HepG2 (cell line): ENCODE data around the gene CEP131. TPM values are rescaled to one million over a fixed set of nuclear protein-coding genes. Genes with fewer than 3 reads are reported as not detected.

ENCODE experiments used
- ADNP ChIP-seq: sonication (generic); formaldehyde crosslinking; IDR thresholded peaks from 2 replicates; pipeline ENCODE4 v1.4.0; 2020; ENCODE audit warnings: missing genetic modification reagents
- ATF7-NPFF ChIP-seq: sonication (generic); formaldehyde crosslinking; IDR thresholded peaks from 2 replicates; pipeline ENCODE4 v1.8.1; 2023; ENCODE audit warnings: mild to moderate bottlenecking, low read depth, missing genetic modification reagents, moderate library complexity
- EED ChIP-seq: sonication (generic); formaldehyde crosslinking; IDR thresholded peaks from 2 replicates; pipeline ENCODE4 v1.5.0; 2020; ENCODE audit warnings: mild to moderate bottlenecking, missing genetic modification reagents
- ETV5 ChIP-seq: IDR thresholded peaks from 2 replicates; pipeline ENCODE4 v1.6.1; 2018; ENCODE audit warnings: missing biosample characterization, missing genetic modification reagents, inconsistent platforms, borderline replicate concordance
- HMG20A ChIP-seq: IDR thresholded peaks from 2 replicates; pipeline ENCODE4 v1.6.1; 2016; ENCODE audit warnings: borderline replicate concordance
- KAT8 ChIP-seq: IDR thresholded peaks from 2 replicates; pipeline ENCODE4 v1.6.1; 2016; ENCODE audit warnings: missing genetic modification reagents, missing compliant biosample characterization
- KLF15 ChIP-seq: sonication (generic); formaldehyde crosslinking; IDR thresholded peaks from 2 replicates; pipeline ENCODE4 v1.8.1; 2023; ENCODE audit warnings: borderline replicate concordance, mild to moderate bottlenecking, inconsistent platforms, missing genetic modification reagents, mixed read lengths
- MIER3 ChIP-seq: IDR thresholded peaks from 2 replicates; pipeline ENCODE4 v1.6.1; 2016; ENCODE audit warnings: missing compliant biosample characterization, borderline replicate concordance
- NFRKB ChIP-seq: fragments of 450-650 bp; IDR thresholded peaks from 2 replicates; pipeline ENCODE4 v1.6.1; 2017
- NR2C2 ChIP-seq: sonication (generic); formaldehyde crosslinking; IDR thresholded peaks from 2 replicates; pipeline ENCODE4 v1.4.0; 2020; ENCODE audit warnings: missing genetic modification reagents, mild to moderate bottlenecking, moderate library complexity, borderline replicate concordance
- PITX1 ChIP-seq: sonication (generic); formaldehyde crosslinking; IDR thresholded peaks from 2 replicates; pipeline ENCODE4 v1.5.1; 2020; ENCODE audit warnings: mild to moderate bottlenecking, missing genetic modification reagents
- POGZ ChIP-seq: sonication (generic); formaldehyde crosslinking; IDR thresholded peaks from 2 replicates; pipeline ENCODE4 v1.4.0; 2020; ENCODE audit warnings: mild to moderate bottlenecking, missing genetic modification reagents
- POLR2AphosphoS5 ChIP-seq: IDR thresholded peaks from 2 replicates; pipeline ENCODE4 v1.6.1; 2012; ENCODE audit warnings: low read depth, low read length
- PRPF4 ChIP-seq: fragments of 200-400 bp; formaldehyde crosslinking; IDR thresholded peaks from 2 replicates; pipeline ENCODE4 v1.6.1; 2016; ENCODE audit warnings: low read length, low read depth; ENCODE audit not compliant: poor library complexity, severe bottlenecking
- RXRB ChIP-seq: IDR thresholded peaks from 2 replicates; pipeline ENCODE4 v1.6.1; 2016; ENCODE audit warnings: borderline replicate concordance, missing genetic modification reagents, missing compliant biosample characterization
- SP140L ChIP-seq: sonication (generic); formaldehyde crosslinking; IDR thresholded peaks from 2 replicates; pipeline ENCODE4 v1.4.0; 2020; ENCODE audit warnings: missing genetic modification reagents, borderline replicate concordance
- ZFX ChIP-seq: sonication (generic); formaldehyde crosslinking; IDR thresholded peaks from 2 replicates; pipeline ENCODE4 v1.4.0; 2020; ENCODE audit warnings: mild to moderate bottlenecking, low read depth, missing genetic modification reagents, moderate library complexity
- ZMYM4 ChIP-seq: sonication (generic); formaldehyde crosslinking; IDR thresholded peaks from 2 replicates; pipeline ENCODE4 v1.8.1; 2023; ENCODE audit warnings: mild to moderate bottlenecking, missing genetic modification reagents
- ZNF543 ChIP-seq: sonication (generic); formaldehyde crosslinking; IDR thresholded peaks from 2 replicates; pipeline ENCODE4 v1.4.0; 2020; ENCODE audit warnings: mild to moderate bottlenecking, missing genetic modification reagents
- ZNF546 ChIP-seq: sonication (generic); formaldehyde crosslinking; conservative IDR thresholded peaks from 2 replicates; pipeline ENCODE4 v1.8.1; 2023; ENCODE audit warnings: mild to moderate bottlenecking, missing genetic modification reagents
- ZNF562 ChIP-seq: sonication (generic); formaldehyde crosslinking; IDR thresholded peaks from 2 replicates; pipeline ENCODE4 v1.8.0; 2022; ENCODE audit warnings: missing genetic modification reagents, borderline replicate concordance
- ZNF572 ChIP-seq: sonication (generic); formaldehyde crosslinking; IDR thresholded peaks from 2 replicates; pipeline ENCODE4 v1.5.1; 2020; ENCODE audit warnings: mild to moderate bottlenecking, missing genetic modification reagents
- ZNF839 ChIP-seq: sonication (generic); formaldehyde crosslinking; IDR thresholded peaks from 2 replicates; pipeline ENCODE4 v1.4.0; 2020; ENCODE audit warnings: missing genetic modification reagents, mild to moderate bottlenecking, borderline replicate concordance
- polyA plus RNA-seq, 8 experiments: library from polyadenylated mRNA; depleted of rRNA in 3 of 8; stranded (reverse) in 7 of 8; unstranded in 1 of 8; fragments of >200 nt; fragmentation: Illumina TruSeq in 4 of 8; extraction: Trizol in 4 of 8; gene quantifications; 2 replicates each; pipeline versions ENCODE4 v1.2.1 to v1.2.3, GENCODE V29; 2011 to 2016; ENCODE audit warnings: low read depth in 4 of 8, missing spikeins in 1 of 8, mixed read lengths in 1 of 8; ENCODE audit not compliant: insufficient read depth in 1 of 8
- total RNA-seq, 5 experiments: library from RNA; depleted of rRNA; stranded (reverse); fragments of >200 nt; fragmentation: Illumina TruSeq; extraction: Trizol; gene quantifications; 2 replicates each; pipeline ENCODE4 v1.2.3, GENCODE V29; 2016; ENCODE audit warnings: low read depth in 1 of 5
- TF ChIP-seq, protein P1 (sequence below): sonication (generic); formaldehyde crosslinking; IDR thresholded peaks from 2 replicates; pipeline ENCODE4 v1.4.0; 2020; ENCODE audit warnings: mild to moderate bottlenecking, missing genetic modification reagents
- TF ChIP-seq, protein P2 (sequence below), 2 experiments: sonication (generic) in 1 of 2; formaldehyde crosslinking in 1 of 2; IDR thresholded peaks; 2 replicates each; pipeline versions ENCODE4 v1.5.1 to v1.6.1; 2011 to 2020; ENCODE audit warnings: borderline replicate concordance in 1 of 2, low read depth in 1 of 2, low read length in 1 of 2, mild to moderate bottlenecking in 1 of 2, missing genetic modification reagents in 1 of 2, moderate library complexity in 1 of 2
- TF ChIP-seq, protein P3 (sequence below): sonication (generic); formaldehyde crosslinking; IDR thresholded peaks from 2 replicates; pipeline ENCODE4 v1.5.1; 2020; ENCODE audit warnings: mild to moderate bottlenecking, moderate library complexity, missing genetic modification reagents

CEP131 gene
- total and polyA plus RNA-seq, 2 of the 13 experiments (the other 11 are each of a cell fraction or from before 2014, with no cell fraction given): 5.0 to 16.8 TPM

DNA sequence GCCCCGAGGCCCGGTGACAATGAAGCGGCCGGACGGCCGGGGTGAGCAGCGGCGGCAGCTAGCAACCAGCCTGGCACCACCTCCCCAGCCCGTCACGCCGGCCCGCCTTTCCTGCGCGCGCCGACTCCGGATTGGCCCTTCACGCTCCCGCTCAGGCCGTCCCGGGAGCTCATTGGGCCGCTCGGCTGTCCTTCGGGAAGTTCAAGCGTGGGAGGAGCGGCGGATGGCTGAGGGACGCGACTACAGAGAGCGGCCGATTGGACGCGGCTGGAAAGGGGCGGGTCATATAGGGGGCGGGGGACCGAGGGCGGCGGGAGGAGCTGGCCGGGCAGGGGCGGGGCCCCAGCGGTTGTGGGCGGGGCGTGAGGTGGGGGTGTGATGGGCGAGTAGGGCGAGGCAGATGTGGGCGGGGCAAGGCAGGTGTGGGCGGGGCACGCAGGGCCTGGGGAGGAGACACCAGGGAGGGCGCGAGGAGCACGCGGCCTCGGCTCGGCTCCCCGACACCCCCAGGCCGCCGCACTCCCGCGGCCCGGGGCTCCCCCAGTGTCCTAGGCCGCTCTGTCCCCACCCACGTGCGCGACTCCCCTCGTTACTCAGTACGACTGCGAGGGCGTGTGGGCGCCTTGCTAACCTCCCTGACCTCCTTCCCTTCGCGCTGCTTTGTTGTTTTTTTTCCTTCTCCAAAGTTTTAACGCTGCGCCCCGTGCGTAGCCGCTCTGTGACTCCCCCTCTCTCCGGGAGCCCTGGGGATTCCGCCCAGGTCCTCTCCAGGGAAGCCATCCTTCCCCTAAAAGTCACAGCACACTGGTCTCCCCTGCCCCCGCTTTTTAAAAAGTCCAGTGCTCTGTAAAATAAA is at the start of gene CEP131 (continued):
- TF ChIP-seq ZFX (CRISPR knock-in tag) (peak; percentile 95), KLF15 (no peak), ZNF572 (CRISPR knock-in tag) (0 out of 2 replicates have a peak, but pooled peaks have one; percentile 53), ZNF546 (CRISPR knock-in tag) (peak; percentile 96), ZNF839 (no peak), EED (no peak), ADNP (CRISPR knock-in tag) (no peak), KAT8 (CRISPR knock-in tag) (peak; percentile 75), RXRB (CRISPR knock-in tag) (peak; percentile 44), POGZ (CRISPR knock-in tag) (no peak), NR2C2 (CRISPR knock-in tag) (no peak; the same call in 1 of the 2 replicates), HMG20A (CRISPR knock-in tag) (peak; percentile 28; the same call in 1 of the 2 replicates), ZNF562 (CRISPR knock-in tag) (no peak), POLR2AphosphoS5 (peak; percentile 62), SP140L (CRISPR knock-in tag) (peak; percentile 48; the same call in 1 of the 2 replicates), ETV5 (no peak), MIER3 (CRISPR knock-in tag) (peak; percentile 55; the same call in 1 of the 2 replicates), NFRKB (no peak), PITX1 (CRISPR knock-in tag) (peak; percentile 73), ATF7-NPFF (peak; percentile 77; the same call in 1 of the 2 replicates), ZMYM4 (peak; percentile 21; the same call in 1 of the 2 replicates), PRPF4 (no peak), ZNF543 (no peak)
- TF ChIP-seq, protein P1, sequence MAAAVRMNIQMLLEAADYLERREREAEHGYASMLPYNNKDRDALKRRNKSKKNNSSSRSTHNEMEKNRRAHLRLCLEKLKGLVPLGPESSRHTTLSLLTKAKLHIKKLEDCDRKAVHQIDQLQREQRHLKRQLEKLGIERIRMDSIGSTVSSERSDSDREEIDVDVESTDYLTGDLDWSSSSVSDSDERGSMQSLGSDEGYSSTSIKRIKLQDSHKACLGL (CRISPR knock-in tag): peak; percentile 94
- TF ChIP-seq, protein P2, sequence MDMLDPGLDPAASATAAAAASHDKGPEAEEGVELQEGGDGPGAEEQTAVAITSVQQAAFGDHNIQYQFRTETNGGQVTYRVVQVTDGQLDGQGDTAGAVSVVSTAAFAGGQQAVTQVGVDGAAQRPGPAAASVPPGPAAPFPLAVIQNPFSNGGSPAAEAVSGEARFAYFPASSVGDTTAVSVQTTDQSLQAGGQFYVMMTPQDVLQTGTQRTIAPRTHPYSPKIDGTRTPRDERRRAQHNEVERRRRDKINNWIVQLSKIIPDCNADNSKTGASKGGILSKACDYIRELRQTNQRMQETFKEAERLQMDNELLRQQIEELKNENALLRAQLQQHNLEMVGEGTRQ (IDR thresholded peaks at IDR 0.05; ENCODE audit: low read depth, low read length): no peak
- TF ChIP-seq, protein P2 (CRISPR knock-in tag; IDR thresholded peaks at IDR 0.05; ENCODE audit: borderline replicate concordance): no peak
- TF ChIP-seq, protein P3, sequence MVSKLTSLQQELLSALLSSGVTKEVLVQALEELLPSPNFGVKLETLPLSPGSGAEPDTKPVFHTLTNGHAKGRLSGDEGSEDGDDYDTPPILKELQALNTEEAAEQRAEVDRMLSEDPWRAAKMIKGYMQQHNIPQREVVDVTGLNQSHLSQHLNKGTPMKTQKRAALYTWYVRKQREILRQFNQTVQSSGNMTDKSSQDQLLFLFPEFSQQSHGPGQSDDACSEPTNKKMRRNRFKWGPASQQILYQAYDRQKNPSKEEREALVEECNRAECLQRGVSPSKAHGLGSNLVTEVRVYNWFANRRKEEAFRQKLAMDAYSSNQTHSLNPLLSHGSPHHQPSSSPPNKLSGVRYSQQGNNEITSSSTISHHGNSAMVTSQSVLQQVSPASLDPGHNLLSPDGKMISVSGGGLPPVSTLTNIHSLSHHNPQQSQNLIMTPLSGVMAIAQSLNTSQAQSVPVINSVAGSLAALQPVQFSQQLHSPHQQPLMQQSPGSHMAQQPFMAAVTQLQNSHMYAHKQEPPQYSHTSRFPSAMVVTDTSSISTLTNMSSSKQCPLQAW (CRISPR knock-in tag): 0 out of 2 replicates have a peak, but pooled peaks have one; percentile 55
